Caco-2 (cell line): Measurements from ENCODE around the gene NLGN1. TPM values are rescaled to one million over a fixed set of nuclear protein-coding genes. Genes with fewer than 3 reads are reported as not detected.

ENCODE experiments used
- BruUV-seq: library from RNA; stranded (reverse); fragments of 400-500 nt; replicated peaks from 2 replicates; lab custom pipeline; 2021; lab: Mats Ljungman, UMichigan
- CTCF ChIA-PET: fragments of 300-600 bp; sonication (Branson Sonifier 250); formaldehyde crosslinking; loops from one replicate; lab custom pipeline; 2022; ENCODE audit warnings: antibody characterized with exemption; lab: Charles Lee
- POLR2A ChIA-PET: fragments of 300-600 bp; sonication (Branson Sonifier 250); formaldehyde crosslinking; loops from one replicate; lab custom pipeline; 2022; ENCODE audit warnings: antibody characterized with exemption; lab: Charles Lee
- DNase-seq, 2 experiments: peaks; one replicate each; pipeline versions ENCODE4 v3.0.0 to v3.0.0-alpha.2; 2020 to 2022
- H3K27me3 ChIP-seq: replicated peaks from 2 replicates; pipeline ENCODE4 v1.6.0; 2011; ENCODE audit warnings: low read length; ENCODE audit not compliant: control insufficient read depth, insufficient read depth
- H3K36me3 ChIP-seq: 2 replicates; pipeline ENCODE4 v1.5.1; 2011; ENCODE audit warnings: low read length; ENCODE audit not compliant: control insufficient read depth, insufficient read depth
- H3K4me1 ChIP-seq: fragments of 250-450 bp; sonication (Bioruptor Pico); 2 replicates; pipeline ENCODE4 v1.5.1; 2020; ENCODE audit warnings: mild to moderate bottlenecking
- H3K4me3 ChIP-seq: 2 replicates; pipeline ENCODE4 v1.5.1; 2011; ENCODE audit warnings: low read depth, mild to moderate bottlenecking, control low read depth, low read length
- H3K9me3 ChIP-seq: fragments of 250-450 bp; sonication (Bioruptor Pico); 2 replicates; pipeline ENCODE4 v1.5.1; 2020; ENCODE audit warnings: mild to moderate bottlenecking, moderate library complexity
- H3K27ac Mint-ChIP-seq: one replicate; pipeline ENCODE4 v1.8.0; 2022; ENCODE audit warnings: mixed read lengths; ENCODE audit not compliant: unreplicated experiment
- H3K27me3 Mint-ChIP-seq: one replicate; pipeline ENCODE4 v1.8.0; 2022; ENCODE audit warnings: mixed read lengths; ENCODE audit not compliant: insufficient read depth, unreplicated experiment
- H3K36me3 Mint-ChIP-seq: one replicate; pipeline ENCODE4 v1.8.0; 2022; ENCODE audit warnings: mild to moderate bottlenecking, mixed read lengths; ENCODE audit not compliant: insufficient read depth, unreplicated experiment
- H3K4me1 Mint-ChIP-seq: one replicate; pipeline ENCODE4 v1.8.0; 2022; ENCODE audit warnings: low read depth, mixed read lengths; ENCODE audit not compliant: unreplicated experiment
- H3K4me3 Mint-ChIP-seq: one replicate; pipeline ENCODE4 v1.8.0; 2022; ENCODE audit warnings: mild to moderate bottlenecking, moderate library complexity, mixed read lengths; ENCODE audit not compliant: unreplicated experiment
- H3K9me3 Mint-ChIP-seq: one replicate; pipeline ENCODE4 v1.8.0; 2022; ENCODE audit warnings: mixed read lengths; ENCODE audit not compliant: unreplicated experiment
- CTCF ChIP-seq, 2 experiments: fragments of 200-600 bp in 1 of 2; IDR thresholded peaks; 1 replicate in 1 of 2; 2 replicates in 1 of 2; pipeline versions ENCODE4 v1.5.1 to v1.8.0; 2011 to 2022; ENCODE audit warnings: antibody characterized with exemption in 1 of 2, control low read depth in 1 of 2, inconsistent platforms in 1 of 2, low read depth in 1 of 2, low read length in 1 of 2, mild to moderate bottlenecking in 1 of 2, moderate library complexity in 1 of 2; ENCODE audit not compliant: insufficient read depth in 1 of 2, severe bottlenecking in 1 of 2, unreplicated experiment in 1 of 2
- intact Hi-C: fragments of 100-400 bp; cut with micrococcal nuclease; formaldehyde crosslinking; loops from one replicate; pipeline ENCODE4 v1.10.0; 2022; ENCODE audit not compliant: unreplicated experiment
- total RNA-seq: library from RNA; stranded (reverse); gene quantifications from 2 replicates; pipeline ENCODE4 v1.2.3, GENCODE V29; 2022

Gene NLGN1
- total RNA-seq, 1 experiment from 2014 or later = not detected

GRCh38 chr3:173862701-173863100 lies 465.2 kb downstream of the NLGN1 start:
- no peak overlapping the region for H3K4me3 Mint-ChIP-seq
- no peak for TF ChIP-seq CTCF (IDR thresholded peaks at IDR 0.05; ENCODE audit: insufficient read depth in 1 of 2, low read depth in 1 of 2, low read length in 1 of 2, severe bottlenecking in 1 of 2, unreplicated experiment in 1 of 2)
- H3K36me3 ChIP-seq = no peaks in the 10 kb centered on the region
- no peaks in the 10 kb centered on the region for H3K27me3 ChIP-seq
- H3K9me3 ChIP-seq = no peaks in the 10 kb centered on the region; the same call in 1 of the 2 replicates
- H3K4me3 ChIP-seq = no peak overlapping the region
- DNase-seq = no peak
- H3K4me1 Mint-ChIP-seq = no peaks in the 10 kb centered on the region
- H3K27me3 Mint-ChIP-seq = no peaks in the 10 kb centered on the region
- H3K27ac Mint-ChIP-seq = no peak overlapping the region
- BruUV-seq = no TSS peak
- H3K36me3 Mint-ChIP-seq = no peaks in the 10 kb centered on the region
- no peaks in the 10 kb centered on the region for H3K9me3 Mint-ChIP-seq
- POLR2A ChIA-PET = no interaction called here
- CTCF ChIA-PET = no interaction called here
- intact Hi-C loops = no loop called here
- no peaks in the 10 kb centered on the region for H3K4me1 ChIP-seq

GRCh38 chr3:173863551-173863950 lies 466.0 kb downstream of the NLGN1 start:
- DNase-seq = no peak
- H3K36me3 Mint-ChIP-seq = no peaks in the 10 kb centered on the region
- TF ChIP-seq CTCF (IDR thresholded peaks at IDR 0.05; ENCODE audit: insufficient read depth in 1 of 2, low read depth in 1 of 2, low read length in 1 of 2, severe bottlenecking in 1 of 2, unreplicated experiment in 1 of 2) = no peak
- H3K4me1 Mint-ChIP-seq = no peaks in the 10 kb centered on the region
- ChIA-PET CTCF (no interaction called here), POLR2A (no interaction called here)
- intact Hi-C loops = no loop called here
- H3K27ac Mint-ChIP-seq = no peak overlapping the region
- no peaks in the 10 kb centered on the region for H3K9me3 Mint-ChIP-seq
- no peaks in the 10 kb centered on the region for H3K36me3 ChIP-seq
- H3K9me3 ChIP-seq = no peaks in the 10 kb centered on the region; the same call in 1 of the 2 replicates
- H3K4me3 ChIP-seq = no peak overlapping the region
- H3K27me3 ChIP-seq = no peaks in the 10 kb centered on the region
- H3K4me3 Mint-ChIP-seq = no peak overlapping the region
- no TSS peak for BruUV-seq
- H3K27me3 Mint-ChIP-seq = no peaks in the 10 kb centered on the region
- H3K4me1 ChIP-seq = no peaks in the 10 kb centered on the region

- no peak overlapping the region for H3K27ac Mint-ChIP-seq
- Histone ChIP-seq H3K9me3 (no peaks in the 10 kb centered on the region; the same call in 1 of the 2 replicates), H3K27me3 (no peaks in the 10 kb centered on the region), H3K36me3 (no peaks in the 10 kb centered on the region), H3K4me1 (no peaks in the 10 kb centered on the region), H3K4me3 (no peak overlapping the region)
- ChIA-PET POLR2A (no interaction called here), CTCF (no interaction called here)
- BruUV-seq = no TSS peak
- no peaks in the 10 kb centered on the region for H3K36me3 Mint-ChIP-seq
- no peaks in the 10 kb centered on the region for H3K4me1 Mint-ChIP-seq
- TF ChIP-seq CTCF (IDR thresholded peaks at IDR 0.05; ENCODE audit: insufficient read depth in 1 of 2, low read depth in 1 of 2, low read length in 1 of 2, severe bottlenecking in 1 of 2, unreplicated experiment in 1 of 2) = no peak
- H3K9me3 Mint-ChIP-seq = no peaks in the 10 kb centered on the region
- intact Hi-C loops = no loop called here
- no peak for DNase-seq
- no peak overlapping the region for H3K4me3 Mint-ChIP-seq
- H3K27me3 Mint-ChIP-seq = no peaks in the 10 kb centered on the region
These were observed 468.5 kb downstream of the NLGN1 start for GRCh38 chr3:173865900-173866498.
